GM12878 (cell line): ENCODE data around the gene OSBPL10. TPM values are rescaled to one million over a fixed set of nuclear protein-coding genes. Genes with fewer than 3 reads are reported as not detected.

ENCODE experiments used
- ATAC-seq: fragments of 200-7000 bp; cut with Tn5 transposase; 3 replicates; pipeline ENCODE4 v1.9.1; 2020; ENCODE audit warnings: mild to moderate bottlenecking, moderate library complexity
- BruUV-seq: library from RNA; stranded (reverse); fragments of 400-500 nt; replicated peaks from 2 replicates; lab custom pipeline; 2021; lab: Mats Ljungman, UMichigan
- CTCF ChIA-PET: fragments of 300-600 bp; sonication (Branson Sonifier 250); formaldehyde crosslinking; extraction: SDS; loops from one replicate; lab custom pipeline; 2021; ENCODE audit warnings: inconsistent platforms; lab: Yijun Ruan, JAX
- POLR2A ChIA-PET: fragments of 350-600 bp; formaldehyde crosslinking; extraction: SDS; loops from one replicate; lab custom pipeline; 2021; ENCODE audit warnings: inconsistent platforms; lab: Charles Lee
- RAD21 ChIA-PET: fragments of 300-600 bp; sonication (Branson Sonifier 250); formaldehyde crosslinking; loops from one replicate; lab custom pipeline; 2023; ENCODE audit warnings: antibody characterized with exemption; ENCODE audit not compliant: unreplicated experiment; lab: Charles Lee
- SMC1A ChIA-PET: fragments of 300-600 bp; sonication (Branson Sonifier 250); formaldehyde crosslinking; loops from one replicate; lab custom pipeline; 2023; ENCODE audit not compliant: unreplicated experiment, uncharacterized antibody; lab: Charles Lee
- DNase-seq: peaks from one replicate; pipeline ENCODE4 v3.0.0-alpha.2; 2011; ENCODE audit warnings: low read depth, low spot score
- FAIRE-seq: peaks from 3 replicates; lab custom pipeline; 2011; peaks lifted over from hg19 to GRCh38; lab: Jason Lieb, UNC
- H2AFZ ChIP-seq: 2 replicates; pipeline ENCODE4 v1.6.0; 2011; ENCODE audit warnings: low read depth, low read length, control low read depth; ENCODE audit not compliant: control insufficient read depth
- H3K27ac ChIP-seq: 2 replicates; pipeline ENCODE4 v1.5.1; 2011; ENCODE audit warnings: control low read depth; ENCODE audit not compliant: control insufficient read depth, insufficient read depth
- H3K27me3 ChIP-seq, 2 experiments: replicated peaks in 1 of 2; 2 replicates each; pipeline versions ENCODE4 v1.6.0 to v1.6.1; 2011; ENCODE audit warnings: low read length in 1 of 2; ENCODE audit not compliant: control insufficient read depth in 2 of 2, insufficient read depth in 2 of 2
- H3K36me3 ChIP-seq, 2 experiments: 2 replicates each; pipeline ENCODE4 v1.5.1; 2011; ENCODE audit warnings: low read length in 1 of 2; ENCODE audit not compliant: control insufficient read depth in 2 of 2, insufficient read depth in 2 of 2
- H3K4me1 ChIP-seq: 2 replicates; pipeline ENCODE4 v1.6.1; 2011; ENCODE audit warnings: mild to moderate bottlenecking, low read length, moderate library complexity, mixed read lengths; ENCODE audit not compliant: control insufficient read depth, insufficient read depth
- H3K4me2 ChIP-seq: 2 replicates; pipeline ENCODE4 v1.6.0; 2011; ENCODE audit warnings: control low read depth; ENCODE audit not compliant: control insufficient read depth, insufficient read depth
- H3K4me3 ChIP-seq: fragments of 200-600 bp; sonication (generic); 2 replicates; pipeline ENCODE4 v1.5.1; 2016
- H3K79me2 ChIP-seq: 2 replicates; pipeline ENCODE4 v1.6.0; 2011; ENCODE audit warnings: low read length; ENCODE audit not compliant: control insufficient read depth, insufficient read depth
- H3K9ac ChIP-seq: 2 replicates; pipeline ENCODE4 v1.8.0; 2011; ENCODE audit warnings: low read length, control low read depth, mixed read lengths; ENCODE audit not compliant: control insufficient read depth, insufficient read depth
- H3K9me3 ChIP-seq: replicated peaks from 3 replicates; pipeline ENCODE4 v1.5.1; 2011; ENCODE audit warnings: mild to moderate bottlenecking, low read length; ENCODE audit not compliant: control insufficient read depth, insufficient read depth
- H4K20me1 ChIP-seq: 2 replicates; pipeline ENCODE4 v1.6.0; 2011; ENCODE audit not compliant: control insufficient read depth, insufficient read depth
- CHD1 ChIP-seq: IDR thresholded peaks from 2 replicates; pipeline ENCODE4 v1.6.1; 2012; ENCODE audit warnings: low read depth, low read length, improper control_type of control experiment
- KLF5 ChIP-seq: fragments of 450-650 bp; IDR thresholded peaks from 2 replicates; pipeline ENCODE4 v1.6.1; 2014; ENCODE audit warnings: mild to moderate bottlenecking; ENCODE audit not compliant: partially characterized antibody
- WRNIP1 ChIP-seq: IDR thresholded peaks from 2 replicates; pipeline ENCODE4 v1.6.1; 2011; ENCODE audit warnings: low read depth, low read length, improper control_type of control experiment, borderline replicate concordance
- WGBS: methylation state at CpG from one replicate; pipeline ENCODE4 v1.1.6; 2016; ENCODE audit warnings: low lambda C conversion rate; ENCODE audit not compliant: insufficient replicate concordance, insufficient coverage; ENCODE audit errors: missing lambda C conversion rate; 5-methylcytosine and 5-hydroxymethylcytosine counted together
- in situ Hi-C: fragments of 300-500 bp; cut with MboI; formaldehyde crosslinking; loops from 9 replicates; pipeline ENCODE4 v1.14.3; 2018; ENCODE audit warnings: mixed read lengths
- intact Hi-C: fragments of 100-400 bp; cut with micrococcal nuclease; formaldehyde crosslinking; loops from one replicate; pipeline ENCODE4 v1.14.2; 2022; ENCODE audit not compliant: unreplicated experiment
- polyA plus RNA-seq, 11 experiments: library from polyadenylated mRNA; depleted of rRNA in 4 of 11; unstranded in 6 of 11; stranded (reverse) in 5 of 11; fragments of >200 nt; fragmentation: Nextera tagmentation in 4 of 11; fragmentation: Illumina TruSeq in 1 of 11; extraction: Ambion mirVana in 4 of 11; extraction: Trizol in 1 of 11; gene quantifications; 1 replicate in 1 of 11; 2 replicates in 10 of 11; pipeline versions ENCODE4 v1.2.1 to v1.2.3, GENCODE V29; 2011 to 2016; ENCODE audit warnings: inconsistent platforms in 2 of 11, missing spikeins in 2 of 11, low read depth in 1 of 11
- total RNA-seq, 4 experiments: library from RNA; depleted of rRNA in 3 of 4; stranded (reverse); fragments of >200 nt in 3 of 4; fragmentation: Illumina TruSeq in 1 of 4; extraction: Trizol in 1 of 4; gene quantifications; 2 replicates each; pipeline versions ENCODE4 v1.2.1 to v1.2.3, GENCODE V29; 2013 to 2021

The OSBPL10 gene
- total and polyA plus RNA-seq, 10 of the 15 experiments (the other 5 are each of a cell fraction or from before 2014, with no cell fraction given): 0.03 to 0.25 (median 0.09) TPM; not detected in 5

GRCh38 chr3:31760654-31761053 is 220.4 kb downstream of the OSBPL10 start:
- DNase-seq: no peak
- intact Hi-C loops: loop anchor here (10.0 kb wide), 1 partner anchor 226 kb away; the partner anchor contains the start of gene STT3B
- Histone ChIP-seq H3K4me2 (no peak overlapping the region), H3K4me3 (no peak overlapping the region), H3K27me3 (peaks cover 0 to 3% of the 10 kb centered on the region in 2 experiments; a peak in 2 of 4 replicates), H3K36me3 (no peaks in the 10 kb centered on the region), H3K79me2 (no peaks in the 10 kb centered on the region), H2AFZ (no peak overlapping the region), H3K9ac (no peak overlapping the region), H4K20me1 (no peaks in the 10 kb centered on the region), H3K27ac (no peak overlapping the region), H3K9me3 (no peaks in the 10 kb centered on the region), H3K4me1 (no peaks in the 10 kb centered on the region)
- FAIRE-seq: no peak
- in situ Hi-C loops: no loop called here
- BruUV-seq: no TSS peak
- TF ChIP-seq CHD1 (no peak), KLF5 (no peak)
- CTCF ChIA-PET: interaction anchor here (1.2 kb wide), 1 partner anchor 8 kb away, joined by 3 read pairs; no protein-coding TSS in a partner anchor
- no peak for ATAC-seq
- 83% methylated on average over 6 of the region's 6 CpGs for WGBS
- POLR2A ChIA-PET: no interaction called here
- SMC1A ChIA-PET: no interaction called here
- RAD21 ChIA-PET: no interaction called here

- in situ Hi-C loops: no loop called here
- H3K9ac ChIP-seq: no peak overlapping the region
- intact Hi-C loops: no loop called here
- 32% methylated on average over 5 of the region's 5 CpGs for WGBS
- no peak overlapping the region for H3K4me3 ChIP-seq
- RAD21 ChIA-PET: no interaction called here
- H3K79me2 ChIP-seq: no peaks in the 10 kb centered on the region
- no TSS peak for BruUV-seq
- FAIRE-seq: no peak
- H3K4me2 ChIP-seq: no peak overlapping the region
- no peak for DNase-seq
- SMC1A ChIA-PET: interaction anchor here (0.6 kb wide), 1 partner anchor 482 kb away, joined by 3 read pairs; no protein-coding TSS in a partner anchor
- H2AFZ ChIP-seq: no peak overlapping the region
- no peaks in the 10 kb centered on the region for H3K9me3 ChIP-seq
- POLR2A ChIA-PET: no interaction called here
- no peaks in the 10 kb centered on the region for H4K20me1 ChIP-seq
- peaks cover 0 to 3% of the 10 kb centered on the region in 2 experiments; a peak in 1 of 4 replicates for H3K27me3 ChIP-seq
- CTCF ChIA-PET: no interaction called here
- peaks cover 5% of the 10 kb centered on the region for H3K4me1 ChIP-seq
- ATAC-seq: no peak
- no peak for TF ChIP-seq WRNIP1
- TF ChIP-seq, all 136 proteins: peak for 0
- H3K27ac ChIP-seq: no peak overlapping the region
- H3K36me3 ChIP-seq: no peaks in the 10 kb centered on the region
These were observed 222.6 kb downstream of the OSBPL10 start for GRCh38 chr3:31758322-31758965.
